ENCODE data around the gene CCSER2.
A peak's percentile ranks its signal among the peaks of the same experiment; 100 is the strongest.
"Not testable (repeated sequence)": the region's sequence is repeated elsewhere in the genome, so short reads cannot be mapped to it uniquely, and the experiment has no call there.

The CCSER2 gene

GRCh38 chr10:84344526-84344925 is 16.1 kb downstream of the CCSER2 start:
- no peak for DNase-seq (ENCODE audit: low read depth, low spot score)

- DNase-seq (ENCODE audit: low read depth, low spot score), result not testable (repeated sequence)
Observed at GRCh38 chr10:84347575-84348002, 19.2 kb downstream of the CCSER2 start.

GRCh38 chr10:84348447-84348846 is 20.1 kb downstream of the CCSER2 start:
- no peak for DNase-seq (ENCODE audit: low read depth, low spot score)

- no peak for DNase-seq (ENCODE audit: low read depth, low spot score)
Observed at GRCh38 chr10:84348860-84349259, 20.5 kb downstream of the CCSER2 start.

GRCh38 chr10:84352251-84352842 is 24.0 kb downstream of the CCSER2 start:
- DNase-seq (ENCODE audit: low read depth, low spot score), result peak; percentile 52

- no peak for DNase-seq (ENCODE audit: low read depth, low spot score)
Observed at GRCh38 chr10:84353052-84353803, 24.8 kb downstream of the CCSER2 start.

- no peak for DNase-seq (ENCODE audit: low read depth, low spot score)
Observed at GRCh38 chr10:84354623-84355022, 26.2 kb downstream of the CCSER2 start.

GRCh38 chr10:84355106-84355505 is 26.7 kb downstream of the CCSER2 start:
- DNase-seq (ENCODE audit: low read depth, low spot score), result no peak

- no peak for DNase-seq (ENCODE audit: low read depth, low spot score)
Observed at GRCh38 chr10:84356928-84357327, 28.5 kb downstream of the CCSER2 start.

GRCh38 chr10:84358743-84359142 is 30.4 kb downstream of the CCSER2 start:
- DNase-seq (ENCODE audit: low read depth, low spot score), result no peak

GRCh38 chr10:84360637-84361365 is 32.4 kb downstream of the CCSER2 start:
- no peak for DNase-seq (ENCODE audit: low read depth, low spot score)

- DNase-seq (ENCODE audit: low read depth, low spot score), result no peak
Observed at GRCh38 chr10:84365335-84365881, 37.0 kb downstream of the CCSER2 start.

GRCh38 chr10:84366041-84366440 is 37.7 kb downstream of the CCSER2 start:
- no peak for DNase-seq (ENCODE audit: low read depth, low spot score)

GRCh38 chr10:84367256-84367655 is 38.9 kb downstream of the CCSER2 start:
- no peak for DNase-seq (ENCODE audit: low read depth, low spot score)

- no peak for DNase-seq (ENCODE audit: low read depth, low spot score)
Observed at GRCh38 chr10:84368828-84369227, 40.4 kb downstream of the CCSER2 start.

GRCh38 chr10:84370283-84370682 is 41.9 kb downstream of the CCSER2 start:
- no peak for DNase-seq (ENCODE audit: low read depth, low spot score)

GRCh38 chr10:84371944-84372343 is 43.6 kb downstream of the CCSER2 start:
- no peak for DNase-seq (ENCODE audit: low read depth, low spot score)

- DNase-seq (ENCODE audit: low read depth, low spot score), result no peak
Observed at GRCh38 chr10:84373000-84373399, 44.6 kb downstream of the CCSER2 start.

- DNase-seq (ENCODE audit: low read depth, low spot score), result no peak
Observed at GRCh38 chr10:84374455-84374854, 46.1 kb downstream of the CCSER2 start.

GRCh38 chr10:84375011-84375410 is 46.6 kb downstream of the CCSER2 start:
- peak; percentile 14 for DNase-seq (ENCODE audit: low read depth, low spot score)

GRCh38 chr10:84375881-84376280 is 47.5 kb downstream of the CCSER2 start:
- DNase-seq (ENCODE audit: low read depth, low spot score), result no peak

GRCh38 chr10:84388148-84388547 is 59.8 kb downstream of the CCSER2 start:
- no peak for DNase-seq (ENCODE audit: low read depth, low spot score)

All from activated CD4-positive, CD25-positive, alpha-beta regulatory T cell treated with anti-CD3 and anti-CD28 coated beads, Interleukin-2, amount 50 U/mL, for 16 hours (primary cell).